Neural progenitor cell (in vitro differentiated cells): ENCODE results near the gene AGO3.

ENCODE experiments used
- EZH2 ChIP-seq: fragments of 200-600 bp; sonication (generic); IDR thresholded peaks from 2 replicates; pipeline ENCODE4 v1.6.1; 2017; ENCODE audit warnings: antibody characterized with exemption, mild to moderate bottlenecking, moderate library complexity
- EZH2phosphoT487 ChIP-seq: fragments of 200-600 bp; sonication (generic); IDR thresholded peaks from 2 replicates; pipeline ENCODE4 v1.6.1; 2017; ENCODE audit warnings: antibody characterized with exemption
- TF ChIP-seq, protein P1 (sequence below): fragments of 200-600 bp; sonication (generic); IDR thresholded peaks from 2 replicates; pipeline ENCODE4 v1.5.1; 2017; ENCODE audit warnings: antibody characterized with exemption, mild to moderate bottlenecking

GRCh38 chr1:35935442-35936388, 4.8 kb downstream of the AGO3 start:
- TF ChIP-seq, protein P1, sequence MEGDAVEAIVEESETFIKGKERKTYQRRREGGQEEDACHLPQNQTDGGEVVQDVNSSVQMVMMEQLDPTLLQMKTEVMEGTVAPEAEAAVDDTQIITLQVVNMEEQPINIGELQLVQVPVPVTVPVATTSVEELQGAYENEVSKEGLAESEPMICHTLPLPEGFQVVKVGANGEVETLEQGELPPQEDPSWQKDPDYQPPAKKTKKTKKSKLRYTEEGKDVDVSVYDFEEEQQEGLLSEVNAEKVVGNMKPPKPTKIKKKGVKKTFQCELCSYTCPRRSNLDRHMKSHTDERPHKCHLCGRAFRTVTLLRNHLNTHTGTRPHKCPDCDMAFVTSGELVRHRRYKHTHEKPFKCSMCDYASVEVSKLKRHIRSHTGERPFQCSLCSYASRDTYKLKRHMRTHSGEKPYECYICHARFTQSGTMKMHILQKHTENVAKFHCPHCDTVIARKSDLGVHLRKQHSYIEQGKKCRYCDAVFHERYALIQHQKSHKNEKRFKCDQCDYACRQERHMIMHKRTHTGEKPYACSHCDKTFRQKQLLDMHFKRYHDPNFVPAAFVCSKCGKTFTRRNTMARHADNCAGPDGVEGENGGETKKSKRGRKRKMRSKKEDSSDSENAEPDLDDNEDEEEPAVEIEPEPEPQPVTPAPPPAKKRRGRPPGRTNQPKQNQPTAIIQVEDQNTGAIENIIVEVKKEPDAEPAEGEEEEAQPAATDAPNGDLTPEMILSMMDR: no peak
- TF ChIP-seq EZH2phosphoT487: no peak
- TF ChIP-seq EZH2: no peak
